NOMO-1 treated with DMSO at 0.1 percent for 48 hours (cell line): ENCODE results near the gene NUP88.
A peak's percentile ranks its signal among the peaks of the same experiment; 100 is the strongest.

Experiments used
- DNase-seq: peaks from one replicate; lab custom pipeline; 2025; ENCODE audit not compliant: unreplicated experiment; lab: John Stamatoyannopoulos, UW

NUP88 gene

DNA sequence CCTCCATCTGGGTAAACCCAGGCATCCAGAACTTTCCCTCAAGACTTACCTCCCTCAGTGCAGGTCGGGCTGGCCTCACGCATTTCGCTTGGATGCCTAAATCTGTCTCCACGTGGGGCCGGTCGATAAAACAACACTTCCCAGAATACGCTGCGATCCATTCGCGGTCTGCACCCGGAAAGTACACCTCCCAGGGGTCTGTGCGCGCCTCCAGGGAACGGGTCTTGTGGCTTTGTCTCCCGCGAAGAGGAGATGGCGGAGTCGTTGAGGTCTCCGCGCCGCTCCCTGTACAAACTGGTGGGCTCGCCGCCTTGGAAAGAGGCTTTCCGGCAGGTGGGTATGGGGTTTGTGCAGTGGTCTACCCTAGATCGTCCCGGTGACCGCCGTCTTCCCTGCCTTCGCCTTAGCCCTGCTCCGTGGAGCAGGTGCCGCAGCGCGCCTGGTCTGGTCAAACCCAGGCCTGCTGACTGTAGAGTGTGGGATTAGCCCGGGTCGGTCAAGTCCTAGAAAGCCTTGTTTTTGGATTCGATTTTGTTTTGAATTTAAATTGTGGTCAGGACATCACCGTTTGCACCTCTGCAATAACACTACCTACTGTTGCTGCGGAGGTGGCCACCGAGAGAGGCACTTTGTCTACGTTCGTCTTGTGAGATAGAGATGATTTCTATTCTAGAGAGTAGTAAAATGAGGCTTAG lies 644 bp upstream of the NUP88 start, which contains the start of gene RPAIN:
RPAIN (plus strand) TSS at position 224 of the 695 bp plus-strand sequence; CDS start at position 253, 29 bp downstream.
- DNase-seq, result peak; percentile 91

DNA sequence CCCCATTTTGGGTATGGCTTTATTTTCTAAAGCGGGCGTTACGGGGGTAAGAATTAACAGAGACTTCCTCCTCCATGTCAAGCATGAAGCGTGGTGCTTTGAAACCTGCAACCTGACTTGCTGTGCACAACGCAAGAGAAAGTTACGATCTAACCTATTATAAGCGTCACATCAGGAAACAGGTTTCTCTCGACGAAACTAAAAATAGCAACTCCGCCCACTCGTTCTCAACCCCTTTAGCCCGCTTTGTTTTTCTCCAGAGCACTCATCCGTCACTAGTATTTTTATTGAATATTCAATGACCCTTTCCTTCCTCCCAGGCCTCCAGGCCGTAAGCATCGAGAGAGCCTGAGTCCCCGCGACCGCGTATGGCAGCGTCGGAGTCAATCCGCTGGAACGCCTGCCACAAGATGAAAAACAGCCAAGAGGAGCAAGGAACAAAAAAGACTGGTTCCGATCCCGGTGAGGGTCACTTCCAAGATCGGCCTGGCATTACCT lies 555 bp downstream of the NUP88 start:
- DNase-seq, result peak; percentile 90

DNA sequence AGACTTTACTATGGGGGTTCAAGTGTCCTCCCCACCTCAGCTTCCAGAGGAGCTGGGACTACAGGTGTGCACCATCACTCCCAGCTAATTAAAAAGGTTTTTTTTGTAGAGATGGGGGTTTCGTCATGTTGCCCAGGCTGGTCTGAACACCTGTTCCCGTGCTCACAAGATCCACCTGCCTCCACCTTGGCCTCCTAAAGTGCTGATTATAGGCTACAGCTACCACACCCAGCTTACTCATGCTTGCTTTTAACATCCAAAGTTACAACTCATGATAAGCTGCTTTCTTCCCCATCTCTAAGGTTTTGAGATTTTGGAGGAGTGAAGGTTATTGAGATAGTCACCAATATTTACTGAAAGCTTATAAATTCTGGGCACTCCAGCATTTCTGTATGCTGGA lies 2.6 kb downstream of the NUP88 start:
- DNase-seq, result no peak

DNA sequence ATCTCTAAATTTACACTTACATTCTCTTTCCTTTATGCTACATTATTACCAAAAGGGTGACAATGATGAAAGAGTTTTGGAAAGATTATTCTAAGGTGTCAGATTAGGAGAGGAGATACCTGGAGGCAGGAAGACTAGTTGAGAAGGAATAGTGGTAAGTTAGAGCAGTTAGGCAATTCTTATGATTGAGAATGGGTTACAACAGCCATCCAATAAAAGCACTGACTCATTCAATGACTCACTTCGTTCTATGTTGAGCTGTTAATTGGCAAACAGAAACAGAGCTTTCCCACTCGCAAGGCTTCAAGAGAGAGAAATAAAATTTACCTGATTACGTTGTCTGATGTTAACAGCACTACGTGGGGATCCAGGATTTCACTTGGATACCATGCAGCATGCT lies 5.8 kb downstream of the NUP88 start:
- peak; percentile 88 for DNase-seq

DNA sequence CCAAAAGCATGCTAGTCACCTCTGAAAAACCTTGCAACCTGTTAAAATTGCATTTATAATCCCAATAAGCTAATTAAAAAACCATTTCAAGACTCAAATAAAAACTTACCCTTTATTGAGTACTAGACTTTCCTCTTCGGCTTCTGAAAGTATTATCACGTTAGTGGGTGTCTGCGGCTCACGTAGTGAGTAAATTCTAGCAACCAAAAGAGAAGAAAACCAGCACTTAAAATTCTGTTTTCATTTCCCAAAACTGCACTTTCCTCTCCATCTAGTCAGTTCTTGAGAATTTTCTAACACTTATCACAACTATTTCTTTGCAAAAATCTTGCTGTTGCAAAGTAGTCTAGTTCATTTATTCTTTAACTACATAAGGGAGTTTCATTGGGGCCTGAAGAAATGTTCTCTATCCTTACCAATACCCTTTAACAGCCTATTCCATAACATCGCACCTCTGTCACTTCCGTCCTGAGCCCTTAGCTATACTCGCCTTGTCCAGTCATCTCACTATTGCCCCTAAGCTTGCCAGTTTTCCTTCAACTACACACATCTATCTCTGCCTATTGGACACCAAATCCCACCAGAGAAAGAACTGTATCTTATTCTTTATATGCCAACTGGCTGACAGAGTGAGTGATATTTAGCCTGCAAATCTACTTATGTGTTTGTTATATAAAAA lies 8.7 kb downstream of the NUP88 start:
- DNase-seq, result no peak

DNA sequence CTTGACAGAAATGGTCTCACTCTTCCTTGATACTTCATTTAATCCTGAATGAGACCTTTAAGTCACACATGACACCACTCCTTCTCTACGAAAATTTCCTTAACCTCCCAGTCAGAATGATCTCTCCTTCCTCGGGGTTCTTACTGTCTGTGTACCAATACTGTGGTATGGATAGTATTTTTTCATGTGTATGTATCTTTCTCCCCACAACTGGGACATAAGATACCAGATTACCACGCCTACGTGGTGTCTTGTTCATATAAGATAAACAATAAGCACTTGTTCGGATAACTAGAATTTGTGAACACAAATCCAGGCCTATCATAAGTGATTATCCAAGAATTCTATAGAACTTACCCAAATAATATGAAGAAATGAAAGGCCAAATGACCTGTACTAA lies 11.3 kb downstream of the NUP88 start:
- DNase-seq, result no peak

DNA sequence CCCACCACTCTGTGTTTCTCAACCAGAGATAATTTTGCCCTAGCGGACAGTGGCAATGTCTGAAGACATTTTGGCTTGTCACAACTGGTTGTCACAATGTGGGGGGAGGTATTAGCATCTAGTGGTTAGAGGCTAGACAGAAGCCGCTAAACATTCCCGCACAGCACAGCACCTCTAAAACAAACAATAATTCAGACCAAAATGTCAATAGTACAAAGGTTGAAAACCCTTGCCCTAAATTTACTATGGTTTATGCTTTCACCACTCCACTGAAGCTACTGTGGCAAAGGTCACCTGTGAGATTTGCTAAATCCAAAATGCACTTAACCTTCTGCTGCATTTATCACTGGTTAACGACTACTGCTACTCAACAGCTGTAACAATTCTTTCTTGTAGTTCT lies 14.1 kb downstream of the NUP88 start:
- DNase-seq, result no peak

DNA sequence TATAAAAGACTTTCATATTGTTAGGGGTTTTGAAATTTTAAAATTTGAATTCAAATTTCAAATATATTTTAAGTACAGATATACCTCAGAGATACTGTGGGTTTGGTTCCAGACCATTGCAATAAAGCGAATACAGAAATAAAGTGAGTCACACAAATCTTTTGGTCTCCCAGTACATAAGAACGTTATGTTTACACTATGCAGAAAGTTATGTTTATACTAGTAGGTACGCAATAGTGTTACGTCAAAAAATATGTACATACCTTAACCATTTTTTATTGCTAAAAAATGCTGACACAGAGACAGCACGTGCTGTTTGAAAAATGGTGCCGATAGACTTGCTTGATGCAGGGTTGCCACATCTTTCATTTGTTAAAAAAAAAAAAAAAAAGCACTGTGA lies 19.7 kb downstream of the NUP88 start:
- no peak for DNase-seq

DNA sequence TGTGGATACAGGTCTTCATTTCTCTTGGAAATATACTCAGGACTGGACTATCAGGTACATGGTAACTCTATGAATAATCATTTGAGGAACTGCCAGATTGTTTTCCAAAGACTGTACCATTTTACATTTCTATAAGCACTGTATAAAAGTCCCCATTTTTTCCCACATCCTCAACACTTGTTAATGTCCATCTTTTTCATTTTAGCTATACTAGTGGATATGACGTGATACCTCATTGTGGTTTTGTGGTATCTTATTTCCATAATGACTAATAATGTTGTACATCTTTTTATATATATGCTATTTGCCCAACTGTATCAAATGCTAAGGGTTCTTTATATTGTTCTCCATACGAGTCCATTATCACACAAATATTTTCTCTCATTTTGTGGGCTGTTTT lies 22.9 kb downstream of the NUP88 start:
- DNase-seq, result no peak

DNA sequence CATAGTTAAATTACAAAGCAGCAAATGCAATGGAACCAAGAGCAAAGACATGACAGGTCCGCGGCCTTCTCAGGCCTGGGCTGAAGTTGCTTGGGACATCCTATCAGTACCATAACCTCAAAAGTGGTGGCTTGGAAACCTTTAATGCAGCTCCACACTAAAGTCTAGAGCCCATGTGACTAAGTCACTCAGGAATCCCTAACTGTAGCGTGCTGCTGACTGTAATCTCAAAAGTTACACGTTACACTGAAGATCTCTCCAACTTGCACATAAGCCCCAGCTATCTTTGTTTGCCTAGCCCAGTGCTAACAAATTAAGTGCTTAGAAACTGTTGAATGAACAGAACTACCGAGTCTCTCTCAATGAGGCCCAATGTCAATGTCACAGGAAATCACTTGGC lies 27.8 kb downstream of the NUP88 start:
- no peak for DNase-seq

DNA sequence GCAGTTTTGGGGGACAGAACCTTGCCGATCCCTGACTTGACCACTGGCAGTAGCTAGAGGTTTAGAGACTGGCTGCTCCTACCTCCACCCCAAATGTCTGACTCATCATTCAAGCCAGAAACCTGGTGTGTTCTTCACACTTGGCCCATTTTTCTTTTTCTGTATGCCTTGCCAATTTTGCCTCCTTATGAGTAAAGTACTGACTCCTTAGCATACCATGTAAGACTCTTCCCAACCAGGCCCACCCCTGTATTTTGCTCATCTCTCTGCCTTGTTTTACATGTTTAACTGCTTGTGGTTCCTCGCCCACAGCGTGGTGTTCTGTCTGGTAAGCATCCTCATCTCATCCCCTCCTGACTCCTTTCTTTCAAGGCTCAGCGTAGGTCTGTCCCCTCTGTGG lies 37.9 kb downstream of the NUP88 start:
- no peak for DNase-seq

DNA sequence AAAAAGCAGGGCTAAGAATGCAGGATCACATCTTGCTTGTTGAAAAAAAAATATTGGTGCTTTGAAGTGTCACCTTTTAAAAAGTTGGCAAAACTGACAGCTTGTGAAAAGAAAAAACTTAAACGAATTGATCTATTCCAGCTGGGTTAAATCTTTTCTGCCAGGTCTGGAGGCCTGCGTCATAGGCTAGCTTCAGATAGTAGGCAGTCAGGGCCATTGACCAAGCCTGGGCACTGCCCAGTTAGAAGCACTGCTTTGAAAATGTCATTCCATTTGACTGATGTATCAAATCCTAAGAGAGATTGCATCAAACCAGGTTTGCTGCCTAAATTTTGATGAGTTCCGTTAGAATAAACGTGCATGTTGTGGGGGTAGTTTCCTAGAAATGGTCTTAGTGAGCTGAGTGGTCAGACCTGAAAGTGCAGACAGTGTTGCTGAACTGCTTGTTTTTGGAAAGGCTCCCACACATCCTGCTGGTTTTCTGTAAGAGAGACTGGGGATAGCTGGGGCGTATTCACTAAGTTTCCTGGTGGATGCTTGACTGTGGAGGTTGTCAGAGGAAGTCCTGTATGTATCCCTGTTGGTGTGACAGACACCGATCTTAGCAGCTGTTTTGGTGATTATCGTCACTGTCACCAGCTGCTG lies 38.8 kb downstream of the NUP88 start:
- no peak for DNase-seq

DNA sequence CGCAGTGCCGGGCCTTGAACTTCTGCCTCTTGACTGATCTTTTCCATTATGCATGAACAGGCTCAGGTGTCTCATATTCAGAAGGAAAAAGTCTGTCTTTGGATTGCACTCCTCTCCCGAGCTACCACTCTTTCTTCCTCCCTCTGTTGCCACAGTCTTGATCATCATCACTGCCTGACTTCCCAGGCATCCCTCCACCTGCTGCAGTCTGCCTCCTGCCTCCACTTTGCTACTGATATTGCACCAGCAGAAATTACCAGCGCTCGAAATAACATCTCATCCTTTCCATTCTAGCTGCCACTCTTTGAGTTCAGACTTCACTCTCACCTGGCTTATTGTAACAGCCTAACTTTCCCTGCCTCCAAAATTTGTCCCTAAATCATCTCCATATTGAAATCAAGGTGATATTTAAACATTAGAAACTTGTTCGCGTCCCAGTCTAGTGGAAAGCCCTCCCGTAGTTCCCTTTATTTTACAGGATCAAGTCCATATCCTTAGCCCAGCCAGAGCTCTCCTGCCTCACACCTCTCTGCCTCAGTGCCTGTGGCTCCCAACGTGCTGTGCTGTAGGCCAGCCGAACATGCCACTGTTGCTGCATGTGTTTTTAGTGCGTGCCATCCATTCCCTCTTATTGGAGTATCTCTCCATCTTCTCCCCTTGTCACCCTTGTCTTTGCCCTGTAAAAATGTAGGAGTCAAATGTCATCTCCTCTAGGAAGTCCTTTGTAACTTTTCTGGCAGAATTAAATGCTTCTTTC lies 39.9 kb downstream of the NUP88 start:
- DNase-seq, result no peak

DNA sequence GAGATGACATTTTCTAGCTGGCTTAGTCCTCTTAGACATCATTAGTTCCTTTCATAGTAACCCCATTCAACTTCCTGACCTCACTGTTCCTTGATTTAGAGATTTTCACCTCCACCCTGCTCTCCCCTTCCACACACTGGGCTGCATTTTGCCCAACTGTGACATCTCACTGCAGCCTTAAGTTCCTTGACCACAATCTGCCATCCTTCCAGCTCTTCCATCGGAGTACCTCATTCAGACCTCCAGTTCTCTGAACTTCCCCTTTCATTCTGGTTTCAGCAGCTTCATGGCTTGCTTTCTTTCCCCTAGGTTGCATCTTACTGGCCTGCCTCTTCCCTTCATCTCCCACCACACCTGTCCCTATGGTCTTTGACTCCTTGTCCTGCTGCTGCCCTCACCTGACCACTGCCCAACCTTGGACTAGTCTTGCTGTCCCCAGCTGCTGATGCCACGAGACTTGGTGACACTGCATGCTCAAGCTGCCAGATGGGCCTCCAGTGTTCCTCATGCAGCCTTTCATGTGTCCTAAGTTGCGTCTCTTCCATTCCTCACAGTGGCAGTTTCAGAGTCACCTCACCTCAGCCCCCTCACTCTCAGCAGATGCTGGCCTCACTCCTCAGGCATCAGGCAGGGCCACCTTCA lies 40.8 kb downstream of the NUP88 start:
- DNase-seq, result no peak

DNA sequence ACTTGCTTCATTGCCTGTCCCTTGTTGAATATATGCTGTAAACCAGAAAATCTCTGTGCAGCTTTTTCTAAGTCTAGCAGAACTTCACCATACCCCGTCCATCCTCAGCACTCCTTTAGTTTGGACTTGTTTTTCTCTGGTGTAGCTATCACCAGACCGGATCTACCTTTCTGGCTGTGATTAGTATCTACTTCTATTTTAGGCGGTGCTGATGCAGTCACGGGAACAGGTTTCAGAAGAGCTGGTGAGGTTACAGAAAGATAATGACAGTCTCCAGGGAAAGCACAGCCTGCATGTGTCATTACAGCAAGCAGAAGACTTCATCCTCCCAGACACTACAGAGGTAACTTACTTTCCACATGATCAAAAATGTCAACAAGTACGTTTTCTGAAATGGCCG lies 46.4 kb downstream of the NUP88 start:
- no peak for DNase-seq

DNA sequence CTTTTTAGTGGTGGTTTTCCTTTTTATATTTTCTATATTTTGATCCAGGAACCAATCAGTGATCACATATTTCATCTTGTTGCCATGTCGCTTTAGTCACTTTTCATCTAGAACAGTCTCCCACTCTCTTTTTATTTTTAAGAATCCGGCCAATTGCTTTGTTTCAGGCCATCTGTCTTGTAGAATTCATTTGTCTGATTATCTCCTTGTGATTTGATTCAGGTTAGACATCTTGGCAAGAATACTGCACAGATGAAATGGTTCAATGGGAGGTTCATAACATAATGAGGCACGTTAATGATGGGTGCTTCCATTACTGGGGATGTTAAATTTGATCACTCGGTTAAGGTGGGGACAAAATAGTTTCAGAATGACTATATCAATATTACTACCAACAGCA lies 49.1 kb downstream of the NUP88 start:
- DNase-seq, result no peak

DNA sequence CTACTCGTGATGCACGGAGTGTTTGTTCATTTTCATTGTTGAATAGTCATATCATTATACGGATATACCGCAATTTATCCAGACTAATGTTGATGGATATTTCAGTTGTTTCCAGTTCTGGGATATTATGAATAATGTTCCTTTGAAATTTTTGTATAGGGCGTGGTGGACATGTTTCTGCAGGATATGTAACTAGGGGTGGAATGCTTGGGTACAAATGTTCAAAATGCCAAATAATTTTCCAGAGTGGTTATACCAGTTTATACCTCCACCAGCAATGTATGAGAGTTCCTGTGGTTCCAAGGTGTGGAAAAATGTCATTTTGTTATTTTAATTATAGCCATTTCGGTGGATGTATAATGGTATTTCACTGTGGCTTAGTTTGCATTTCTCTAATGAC lies 53.6 kb downstream of the NUP88 start:
- no peak for DNase-seq

DNA sequence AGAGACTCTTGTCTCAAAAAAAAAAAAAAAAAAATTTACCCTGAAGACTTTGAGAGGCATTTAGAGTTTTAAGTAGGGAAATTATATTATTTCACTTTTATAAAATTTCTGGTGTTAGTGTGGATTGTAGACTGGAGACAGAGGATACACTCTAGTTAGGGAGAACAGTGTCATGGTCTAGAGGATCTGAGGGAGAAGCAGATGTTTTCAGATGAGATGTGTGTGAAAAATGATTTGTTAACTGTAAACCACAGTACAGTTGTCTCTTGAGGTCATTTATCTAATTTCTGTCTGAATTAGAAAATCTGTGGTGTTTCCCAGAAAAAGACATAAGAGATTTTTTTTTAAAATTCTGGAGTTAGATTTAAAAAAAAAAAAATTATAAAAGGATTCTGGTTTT lies 54.8 kb downstream of the NUP88 start:
- no peak for DNase-seq

DNA sequence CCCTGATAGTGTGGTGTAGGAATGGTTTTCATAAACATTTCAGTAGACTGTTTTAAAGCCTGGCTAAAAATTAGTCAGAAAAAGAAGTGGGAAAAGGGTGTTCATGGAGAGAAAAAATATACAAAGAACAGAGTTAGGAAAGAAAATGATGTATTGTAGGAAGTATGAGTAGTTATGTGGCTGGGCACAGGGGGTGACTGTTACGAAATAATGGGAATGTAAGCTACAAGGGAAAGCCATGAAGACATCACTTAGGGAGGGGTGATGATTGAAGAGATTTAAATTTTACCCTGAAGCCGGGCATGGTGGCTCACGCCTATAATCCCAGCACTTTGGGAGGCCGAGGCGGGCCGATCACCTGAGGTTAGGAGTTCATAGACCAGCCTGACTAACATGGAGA lies 55.3 kb downstream of the NUP88 start:
- no peak for DNase-seq

DNA sequence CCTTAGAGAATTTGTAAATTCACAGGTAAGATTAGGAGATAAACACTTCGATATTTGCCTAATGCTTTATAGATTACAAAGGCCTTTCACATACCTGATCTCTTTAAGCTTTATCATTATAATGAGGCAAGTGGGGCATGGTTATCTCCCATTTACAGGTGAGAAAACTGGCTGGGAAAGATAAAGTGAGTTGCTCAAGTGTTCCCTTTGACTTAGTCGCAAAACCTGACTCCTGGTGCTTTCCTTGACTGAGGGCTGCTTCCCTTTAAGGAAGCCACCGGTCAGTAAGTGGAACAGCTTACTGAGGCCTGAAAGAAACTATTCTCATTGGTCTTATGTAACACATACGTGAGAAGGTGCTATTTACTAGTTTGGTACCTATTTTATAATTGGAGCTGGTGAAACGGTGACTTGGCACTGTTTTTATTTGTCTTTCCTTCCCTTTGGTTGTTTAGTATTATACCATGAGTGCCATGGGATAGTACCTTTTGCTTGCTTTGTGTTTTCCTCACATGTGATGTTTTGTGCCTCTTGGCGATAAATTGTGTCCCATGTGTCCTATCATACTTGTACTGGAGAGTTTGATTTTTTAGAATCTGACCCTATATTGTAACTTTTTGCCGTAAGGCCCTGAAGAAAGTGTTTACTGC lies 57.2 kb downstream of the NUP88 start:
- no peak for DNase-seq
